HG03064 (cell line): ENCODE data around the gene TNPO1.
"Not testable (repeated sequence)": the region's sequence is repeated elsewhere in the genome, so short reads cannot be mapped to it uniquely, and the experiment has no call there.

Experiments used
- ATAC-seq: cut with Tn5 transposase; IDR thresholded peaks from one replicate; pipeline ENCODE4 v1.9.1; 2021; ENCODE audit warnings: low read depth; ENCODE audit not compliant: unreplicated experiment

TNPO1 gene

GRCh38 chr5:72816284-72817075 is at the start of gene TNPO1:
TSS of gene TNPO1 (plus strand) at chr5:72816661. CDS start at chr5:72816738, 77 bp downstream.
- peak; percentile 80 for ATAC-seq

GRCh38 chr5:72767289-72768010 is 49.0 kb upstream of the TNPO1 start:
- no peak for ATAC-seq

- ATAC-seq: no peak
Observed at GRCh38 chr5:72770266-72770665, 46.2 kb upstream of the TNPO1 start.

GRCh38 chr5:72776684-72777083 is 39.8 kb upstream of the TNPO1 start:
- no peak for ATAC-seq

- ATAC-seq: no peak
Observed at GRCh38 chr5:72779520-72779919, 36.9 kb upstream of the TNPO1 start.

GRCh38 chr5:72783354-72783753 is 33.1 kb upstream of the TNPO1 start:
- no peak for ATAC-seq

GRCh38 chr5:72784129-72784528 is 32.3 kb upstream of the TNPO1 start:
- ATAC-seq: no peak

- ATAC-seq: no peak
Observed at GRCh38 chr5:72785801-72786200, 30.7 kb upstream of the TNPO1 start.

- no peak for ATAC-seq
Observed at GRCh38 chr5:72786676-72787075, 29.8 kb upstream of the TNPO1 start.

GRCh38 chr5:72788866-72789505 is 27.5 kb upstream of the TNPO1 start:
- ATAC-seq: no peak

- ATAC-seq: no peak
Observed at GRCh38 chr5:72790186-72790585, 26.3 kb upstream of the TNPO1 start.

GRCh38 chr5:72792662-72793061 is 23.8 kb upstream of the TNPO1 start:
- ATAC-seq: not testable (repeated sequence)

GRCh38 chr5:72796001-72796400 is 20.5 kb upstream of the TNPO1 start:
- ATAC-seq: no peak

- ATAC-seq: no peak
Observed at GRCh38 chr5:72799721-72800120, 16.7 kb upstream of the TNPO1 start.

- not testable (repeated sequence) for ATAC-seq
Observed at GRCh38 chr5:72808637-72809036, 7.8 kb upstream of the TNPO1 start.

GRCh38 chr5:72811849-72812248 is 4.6 kb upstream of the TNPO1 start:
- ATAC-seq: no peak

GRCh38 chr5:72812488-72812887 is 4.0 kb upstream of the TNPO1 start:
- ATAC-seq: no peak

GRCh38 chr5:72814104-72814503 is 2.4 kb upstream of the TNPO1 start:
- no peak for ATAC-seq

GRCh38 chr5:72814864-72815263 is 1.6 kb upstream of the TNPO1 start:
- no peak for ATAC-seq

- peak; percentile 27 for ATAC-seq
Observed at GRCh38 chr5:72815580-72816283, 729 bp upstream of the TNPO1 start.

- ATAC-seq: peak; percentile 27
Observed at GRCh38 chr5:72817076-72817481, 618 bp downstream of the TNPO1 start.
